NCI-H128 (cell line): ENCODE measurements around the gene ROCK1.

Experiments used
- DNase-seq: peaks from one replicate; lab custom pipeline; 2025; ENCODE audit not compliant: unreplicated experiment; lab: John Stamatoyannopoulos, UW

Gene ROCK1

DNA sequence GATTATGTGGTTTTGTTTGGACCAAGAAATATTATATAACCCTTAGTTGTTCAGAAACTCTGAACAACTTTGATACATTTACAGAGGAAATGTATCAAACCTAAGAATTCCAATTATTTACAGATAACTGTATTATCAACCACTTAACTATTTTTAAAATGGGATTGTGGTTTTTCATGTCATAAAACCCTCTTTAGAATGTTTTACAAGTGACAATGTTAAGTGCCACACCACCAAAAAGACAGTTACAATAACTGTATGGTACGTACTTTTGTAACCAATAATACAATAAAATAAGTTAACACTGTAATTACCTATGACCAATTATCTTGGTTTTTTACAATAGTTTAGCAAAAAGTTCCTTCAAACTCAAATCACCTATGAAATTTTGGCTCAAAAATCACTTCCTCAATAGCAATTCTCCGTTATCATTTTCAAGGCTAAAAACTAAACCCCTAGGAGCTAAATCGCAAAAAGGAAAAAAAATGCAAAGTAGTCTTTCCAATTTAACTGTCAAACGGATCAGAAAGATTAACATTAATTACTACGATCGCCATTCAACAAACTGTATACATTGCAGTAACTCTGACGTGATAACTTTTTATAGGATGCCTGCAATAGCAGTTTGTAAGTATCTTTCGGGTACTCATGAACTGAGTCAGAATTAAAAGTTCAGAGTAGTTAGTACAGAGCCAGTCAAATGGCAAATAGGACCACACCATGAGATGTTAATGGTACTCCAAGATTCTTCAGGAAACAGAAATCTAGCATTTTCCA lies 1.5 kb downstream of the ROCK1 start:
- DNase-seq: no peak

GRCh38 chr18:21105936-21106335 lies 5.7 kb downstream of the ROCK1 start:
- no peak for DNase-seq

DNA sequence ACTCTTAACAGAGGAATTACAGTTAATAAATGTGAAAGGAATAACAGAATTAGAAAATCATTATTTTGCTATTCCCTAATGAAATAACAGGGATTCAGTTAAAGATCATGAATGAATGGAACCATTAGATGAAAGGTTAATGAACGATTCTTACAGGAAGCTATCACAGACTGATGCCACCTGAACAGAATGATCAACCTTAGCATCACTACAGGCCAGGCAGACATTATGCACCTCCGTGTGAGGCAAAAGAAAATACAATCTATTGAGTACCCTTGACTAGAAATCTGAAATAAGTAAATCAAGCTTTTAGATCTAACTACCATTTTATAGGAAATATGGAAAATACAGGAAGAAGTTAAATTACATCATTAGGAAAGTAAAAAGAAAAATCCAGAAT lies 10.4 kb downstream of the ROCK1 start:
- no peak for DNase-seq

GRCh38 chr18:21100678-21101077 lies 10.9 kb downstream of the ROCK1 start:
- no peak for DNase-seq

GRCh38 chr18:21100146-21100545 lies 11.5 kb downstream of the ROCK1 start:
- no peak for DNase-seq

DNA sequence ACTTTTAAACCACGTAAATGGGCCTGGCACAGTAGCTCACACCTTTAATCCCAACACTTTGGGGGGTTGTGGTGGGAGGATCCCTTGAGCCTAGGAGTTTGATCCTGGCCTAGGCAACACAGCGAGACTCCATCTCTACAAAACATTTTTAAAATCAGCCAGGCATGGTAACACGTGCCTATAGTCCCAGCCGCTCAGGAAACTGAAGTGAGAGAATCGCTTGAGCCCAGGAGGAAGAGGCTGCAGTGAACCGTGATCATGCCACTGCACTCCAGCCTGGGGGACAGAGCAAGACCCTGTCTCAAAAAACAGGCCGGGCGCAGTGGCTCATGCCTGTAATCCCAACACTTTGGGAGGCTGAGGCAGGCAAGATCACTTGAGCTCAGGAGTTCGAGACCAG lies 12.2 kb downstream of the ROCK1 start:
- DNase-seq: no peak

- DNase-seq: no peak
Observed at GRCh38 chr18:21096760-21097159, 14.9 kb downstream of the ROCK1 start.

DNA sequence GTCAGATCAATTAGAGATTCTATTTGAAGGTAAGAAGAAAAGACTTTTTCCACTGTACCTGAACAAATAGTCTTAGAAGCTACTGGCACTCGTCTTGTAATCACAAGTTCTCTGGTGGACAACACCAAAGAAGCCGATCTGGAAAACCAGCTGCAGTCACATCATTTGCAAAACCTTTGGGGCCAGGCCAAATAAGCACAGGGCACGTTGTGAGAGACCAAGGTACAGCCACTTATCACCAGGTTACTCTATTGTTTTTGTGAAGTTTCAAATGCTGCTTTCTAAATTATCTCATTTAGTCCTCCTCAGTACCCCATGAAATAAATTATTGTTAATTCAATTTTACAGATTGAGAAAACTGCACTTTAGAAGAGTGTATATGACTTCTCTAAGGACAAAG lies 18.5 kb downstream of the ROCK1 start:
- no peak for DNase-seq

DNA sequence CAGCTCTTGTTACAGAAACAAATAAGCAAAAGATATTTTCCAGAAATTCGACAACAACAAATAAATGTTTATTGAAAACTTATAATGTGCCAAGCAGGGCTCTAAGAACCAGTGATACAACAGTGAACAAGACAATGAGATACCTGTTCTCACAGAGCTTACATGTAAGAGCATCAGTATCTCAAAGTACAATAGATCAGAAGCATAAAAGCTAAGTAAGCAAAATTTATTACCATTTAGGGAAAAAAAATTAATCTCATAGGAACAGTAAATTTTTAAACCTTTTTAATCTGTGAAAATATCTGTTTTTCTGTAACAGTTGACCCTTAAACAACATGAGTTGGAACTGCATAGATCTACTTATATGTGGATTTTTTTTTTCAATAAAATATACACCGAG lies 20.9 kb downstream of the ROCK1 start:
- DNase-seq: no peak

DNA sequence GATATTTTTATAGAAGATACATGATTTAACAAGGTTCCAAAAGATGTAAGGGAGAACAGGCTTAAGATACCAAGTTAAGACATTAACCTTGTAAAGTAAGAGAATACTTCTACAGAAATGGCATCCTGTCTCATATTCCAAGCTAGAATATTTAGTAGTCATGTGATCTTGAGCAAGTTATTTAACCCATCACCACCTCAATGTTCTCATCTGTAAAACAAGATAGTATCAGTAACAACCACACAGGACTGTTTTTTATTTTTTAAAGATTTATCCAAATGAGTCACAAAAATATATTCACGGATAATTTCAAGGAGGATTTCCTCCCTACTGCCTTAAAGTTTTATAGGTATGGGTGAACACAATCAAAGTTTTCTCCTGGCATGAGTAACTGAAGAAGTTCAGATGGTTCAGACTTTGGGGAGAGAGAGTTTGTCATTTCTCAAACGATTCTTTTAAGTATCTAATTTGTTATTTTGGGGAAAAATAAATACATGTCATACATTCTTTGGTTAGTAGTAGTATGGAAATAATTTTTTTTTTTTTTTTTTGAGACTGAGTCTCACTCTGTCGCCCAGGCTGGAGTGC lies 25.9 kb downstream of the ROCK1 start:
- DNase-seq: no peak

DNA sequence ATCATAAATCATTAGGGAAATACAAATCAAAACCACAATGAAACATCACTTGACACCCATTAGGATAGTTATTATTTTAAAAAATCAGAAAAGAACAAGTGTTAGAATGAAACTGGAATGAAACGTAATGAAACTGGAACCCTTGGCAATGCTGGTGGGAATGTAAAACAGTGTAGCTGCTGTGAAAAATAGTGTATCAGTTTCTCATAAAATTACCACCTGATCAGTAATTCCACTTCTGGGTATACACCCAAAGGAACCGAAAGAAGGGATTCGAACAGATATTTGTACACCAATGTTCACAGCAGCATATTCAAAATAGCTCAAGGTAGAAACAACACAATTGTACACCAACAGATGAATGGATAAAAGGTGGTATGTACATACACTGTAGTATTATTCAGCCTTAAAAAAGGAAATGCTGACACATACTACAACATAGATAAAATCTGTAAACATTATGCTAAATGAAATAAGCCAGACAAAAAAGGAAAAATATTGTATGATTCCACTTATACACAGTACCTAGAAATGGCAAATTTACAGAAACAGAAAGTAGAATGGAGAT lies 27.0 kb downstream of the ROCK1 start:
- no peak for DNase-seq

- no peak for DNase-seq
Observed at GRCh38 chr18:21083017-21083416, 28.6 kb downstream of the ROCK1 start.

DNA sequence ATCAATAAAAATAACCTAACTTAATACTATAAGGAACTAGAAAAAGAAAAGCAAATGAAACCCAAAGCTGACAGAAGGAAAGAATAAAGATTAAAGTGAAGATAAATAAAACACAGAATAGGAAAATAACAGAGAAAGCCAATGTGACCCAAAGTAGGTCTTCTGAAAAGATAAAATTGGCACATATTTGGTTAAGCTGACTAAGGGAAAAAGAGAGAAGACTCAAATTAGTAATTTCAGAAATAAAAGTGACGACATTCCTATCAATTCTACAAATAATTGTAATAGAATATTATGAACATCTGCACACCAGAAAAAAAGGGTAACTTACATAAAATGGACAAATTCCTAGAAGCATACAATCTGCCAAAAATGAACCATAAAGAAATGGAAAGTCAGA lies 30.2 kb downstream of the ROCK1 start:
- no peak for DNase-seq

DNA sequence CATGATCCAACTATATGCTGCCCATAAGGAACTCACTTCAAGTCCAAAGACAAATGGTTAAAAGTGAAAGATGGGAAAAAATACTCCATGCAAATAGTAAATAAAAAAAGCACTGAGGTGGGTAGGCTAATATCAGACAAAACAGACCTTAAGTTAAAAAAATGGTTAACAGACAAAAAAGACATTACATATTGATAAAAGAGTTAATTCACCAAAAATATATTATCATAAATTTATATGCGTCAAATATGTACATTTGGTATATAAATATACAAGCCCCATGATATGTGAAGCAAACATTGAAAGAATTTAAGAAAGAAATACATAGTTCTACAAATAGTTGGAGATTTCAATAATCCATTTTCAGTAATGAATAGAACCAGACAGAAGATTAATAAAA lies 31.0 kb downstream of the ROCK1 start:
- no peak for DNase-seq

- no peak for DNase-seq
Observed at GRCh38 chr18:21074336-21075323, 37.0 kb downstream of the ROCK1 start.

- DNase-seq: no peak
Observed at GRCh38 chr18:21073180-21073579, 38.4 kb downstream of the ROCK1 start.

- DNase-seq: no peak
Observed at GRCh38 chr18:21071071-21071470, 40.5 kb downstream of the ROCK1 start.

- no peak for DNase-seq
Observed at GRCh38 chr18:21069468-21069867, 42.1 kb downstream of the ROCK1 start.

- no peak for DNase-seq
Observed at GRCh38 chr18:21064347-21064746, 47.3 kb downstream of the ROCK1 start.

GRCh38 chr18:21063011-21063410 lies 48.6 kb downstream of the ROCK1 start:
- DNase-seq: no peak

DNA sequence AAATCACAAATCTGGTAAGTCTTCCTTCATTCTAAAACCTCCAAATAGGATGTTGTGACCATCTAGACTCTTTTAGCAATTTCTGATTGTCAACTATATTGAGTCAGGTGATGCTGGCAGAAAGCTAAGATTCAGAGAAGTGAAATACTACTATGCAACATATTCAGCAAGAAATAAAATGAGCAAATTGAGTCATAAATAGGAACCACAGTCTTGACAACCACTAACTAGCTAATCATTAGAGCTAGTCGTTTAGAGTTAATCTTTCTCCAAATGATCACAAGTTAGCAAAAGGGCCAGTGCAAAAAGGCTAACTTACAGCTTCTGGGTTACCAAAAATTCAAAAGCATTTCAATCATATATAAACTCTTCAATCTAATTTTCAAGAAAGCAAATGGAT lies 54.5 kb downstream of the ROCK1 start:
- no peak for DNase-seq
